ENCODE measurements around the gene NFIC. TPM values are rescaled to one million over a fixed set of nuclear protein-coding genes. Genes with fewer than 3 reads are reported as not detected.
A peak's percentile ranks its signal among the peaks of the same experiment; 100 is the strongest.
"Not testable (repeated sequence)": the region's sequence is repeated elsewhere in the genome, so short reads cannot be mapped to it uniquely, and the experiment has no call there.

Gene NFIC
- total and polyA plus RNA-seq, 2 experiments from 2014 or later = 7.8 to 20.9 TPM

- Histone ChIP-seq H3K27me3 (no peaks in the 10 kb centered on the region), H3K9me3 (ENCODE audit: low read depth) (no peaks in the 10 kb centered on the region), H3K36me3 (replicated peaks; ENCODE audit: insufficient read depth, low read depth) (no peaks in the 10 kb centered on the region), H3K79me2 (no peaks in the 10 kb centered on the region), H3K4me2 (no peak overlapping the region), H4K20me1 (ENCODE audit: insufficient read depth, poor library complexity, severe bottlenecking) (no peaks in the 10 kb centered on the region), H3K4me1 (ENCODE audit: insufficient read depth) (peaks cover 4% of the 10 kb centered on the region), H3K9me2 (replicated peaks; ENCODE audit: insufficient read depth) (no peaks in the 10 kb centered on the region), H3K27ac (peak overlapping the region; percentile 87), H2AFZ (no peak overlapping the region), H3K4me3 (no peak overlapping the region)
- TF ChIP-seq EZH2phosphoT487 (IDR thresholded peaks at IDR 0.05; ENCODE audit: low read depth, severe bottlenecking, unreplicated experiment) (no peak), CTCF (IDR thresholded peaks at IDR 0.05; ENCODE audit: poor library complexity) (no peak), EZH2 (IDR thresholded peaks at IDR 0.05; ENCODE audit: borderline replicate concordance) (no peak)
- DNase-seq (ENCODE audit: low spot score) = peak; percentile 73
- WGBS (ENCODE audit: low lambda C conversion rate, missing lambda C conversion rate) = 55% methylated on average over 12 of the region's 12 CpGs
Measured at GRCh38 chr19:3450796-3451411, 84.5 kb downstream of the NFIC start.

GRCh38 chr19:3451451-3451866, 85.1 kb downstream of the NFIC start:
- H3K4me1 ChIP-seq (ENCODE audit: insufficient read depth) = peaks cover 4% of the 10 kb centered on the region
- no peak for DNase-seq (ENCODE audit: low spot score)
- H3K4me2 ChIP-seq = no peak overlapping the region
- TF ChIP-seq CTCF (IDR thresholded peaks at IDR 0.05; ENCODE audit: poor library complexity) (no peak), EZH2phosphoT487 (IDR thresholded peaks at IDR 0.05; ENCODE audit: low read depth, severe bottlenecking, unreplicated experiment) (no peak), EZH2 (IDR thresholded peaks at IDR 0.05; ENCODE audit: borderline replicate concordance) (no peak)
- peak overlapping the region; percentile 87 for H3K27ac ChIP-seq
- no peak overlapping the region for H2AFZ ChIP-seq
- 84% methylated on average over 10 of the region's 10 CpGs for WGBS (ENCODE audit: low lambda C conversion rate, missing lambda C conversion rate)
- H3K4me3 ChIP-seq = no peak overlapping the region
- no peaks in the 10 kb centered on the region for H3K9me3 ChIP-seq (ENCODE audit: low read depth)
- no peaks in the 10 kb centered on the region for H4K20me1 ChIP-seq (ENCODE audit: insufficient read depth, poor library complexity, severe bottlenecking)
- no peaks in the 10 kb centered on the region for H3K27me3 ChIP-seq
- no peaks in the 10 kb centered on the region for H3K79me2 ChIP-seq
- H3K9me2 ChIP-seq (replicated peaks; ENCODE audit: insufficient read depth) = no peaks in the 10 kb centered on the region
- H3K36me3 ChIP-seq (replicated peaks; ENCODE audit: insufficient read depth, low read depth) = no peaks in the 10 kb centered on the region

GRCh38 chr19:3452171-3452941, 86.0 kb downstream of the NFIC start:
- Histone ChIP-seq H4K20me1 (ENCODE audit: insufficient read depth, poor library complexity, severe bottlenecking) (no peaks in the 10 kb centered on the region), H3K4me1 (ENCODE audit: insufficient read depth) (peaks cover 7% of the 10 kb centered on the region), H2AFZ (no peak overlapping the region), H3K4me3 (no peak overlapping the region), H3K27me3 (no peaks in the 10 kb centered on the region), H3K4me2 (no peak overlapping the region), H3K9me2 (replicated peaks; ENCODE audit: insufficient read depth) (no peaks in the 10 kb centered on the region), H3K27ac (no peak overlapping the region), H3K79me2 (no peaks in the 10 kb centered on the region), H3K9me3 (ENCODE audit: low read depth) (no peaks in the 10 kb centered on the region), H3K36me3 (replicated peaks; ENCODE audit: insufficient read depth, low read depth) (no peaks in the 10 kb centered on the region)
- TF ChIP-seq CTCF (IDR thresholded peaks at IDR 0.05; ENCODE audit: poor library complexity) (no peak), EZH2 (IDR thresholded peaks at IDR 0.05; ENCODE audit: borderline replicate concordance) (no peak), EZH2phosphoT487 (IDR thresholded peaks at IDR 0.05; ENCODE audit: low read depth, severe bottlenecking, unreplicated experiment) (no peak)
- 94% methylated on average over 34 of the region's 38 CpGs for WGBS (ENCODE audit: low lambda C conversion rate, missing lambda C conversion rate)
- no peak for DNase-seq (ENCODE audit: low spot score)

- H3K79me2 ChIP-seq; DNase-seq (ENCODE audit: low spot score); H4K20me1 ChIP-seq (ENCODE audit: insufficient read depth, poor library complexity, severe bottlenecking); H3K36me3 ChIP-seq (replicated peaks; ENCODE audit: insufficient read depth, low read depth); H3K27ac ChIP-seq; H3K27me3 ChIP-seq; H2AFZ ChIP-seq; H3K9me3 ChIP-seq (ENCODE audit: low read depth); H3K4me3 ChIP-seq; H3K9me2 ChIP-seq (replicated peaks; ENCODE audit: insufficient read depth); H3K4me2 ChIP-seq: not testable (repeated sequence)
- peaks cover 12% of the 10 kb centered on the region for H3K4me1 ChIP-seq (ENCODE audit: insufficient read depth)
- 98% methylated on average over 10 of the region's 10 CpGs for WGBS (ENCODE audit: low lambda C conversion rate, missing lambda C conversion rate)
Measured at GRCh38 chr19:3452942-3453214, 86.5 kb downstream of the NFIC start.
